Testis (tissue), 2 donors: ENCODE data around the gene PWWP2B.

Experiments used
- CTCF ChIP-seq, 3 experiments: fragments of 450-650 bp in 2 of 3; fragments of 200-600 bp in 1 of 3; sonication (generic) in 1 of 3; IDR thresholded peaks; one replicate each; pipeline ENCODE4 v1.5.1; 2016 to 2019; ENCODE audit warnings: antibody characterized with exemption in 3 of 3, mild to moderate bottlenecking in 2 of 3, moderate library complexity in 1 of 3
- POLR2A ChIP-seq: fragments of 450-650 bp; IDR thresholded peaks from one replicate; pipeline ENCODE4 v1.6.1; 2017; ENCODE audit warnings: antibody characterized with exemption, mild to moderate bottlenecking, moderate library complexity

- peak in 1 of 3 experiments; percentile 22 for TF ChIP-seq CTCF (IDR thresholded peaks at IDR 0.05)
- TF ChIP-seq POLR2A = no peak
Observed at GRCh38 chr10:132463333-132464255, 66.6 kb downstream of the PWWP2B start.
